ENCODE measurements around the gene ANKRD39. TPM values are rescaled to one million over a fixed set of nuclear protein-coding genes. Genes with fewer than 3 reads are reported as not detected.

The ANKRD39 gene
- total RNA-seq, 1 experiment from 2014 or later: 25.3 TPM

DNA sequence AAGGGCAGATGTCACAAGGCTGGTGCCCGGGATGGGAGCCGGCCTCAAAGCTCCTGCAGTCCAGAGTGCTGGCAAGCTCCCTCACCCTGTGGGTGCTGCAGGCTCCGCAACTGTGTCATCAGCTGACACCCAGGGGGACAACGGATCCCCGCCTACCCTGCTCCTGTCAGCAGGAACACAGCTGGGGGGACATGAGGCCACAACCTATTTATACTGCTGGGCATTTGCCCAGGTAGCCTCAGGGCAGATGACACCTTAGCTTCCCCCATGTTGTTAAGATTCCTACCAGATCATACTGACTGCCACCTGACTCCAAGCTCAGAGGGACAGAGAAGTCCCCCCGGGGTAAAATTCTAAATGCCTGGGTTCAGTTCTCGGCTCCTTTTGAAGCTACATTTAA, 15.2 kb downstream of the ANKRD39 start:
- no peaks in the 10 kb centered on the region for H3K27me3 ChIP-seq (replicated peaks; ENCODE audit: insufficient read depth, low read depth, low read length, poor library complexity)
- ChIA-PET CTCF (no interaction called here), POLR2A (ENCODE audit: low non-redundant PET) (no interaction called here)
- peaks cover 4% of the 10 kb centered on the region for H3K36me3 ChIP-seq (ENCODE audit: insufficient read depth, low read length, poor library complexity, severe bottlenecking)
- no peaks in the 10 kb centered on the region for H3K4me1 ChIP-seq (ENCODE audit: insufficient read depth, low read length, poor library complexity, severe bottlenecking)
- H3K9me3 ChIP-seq (ENCODE audit: low read depth, low read length, poor library complexity, severe bottlenecking): no peaks in the 10 kb centered on the region
- H3K4me3 ChIP-seq (ENCODE audit: low read depth, low read length, poor library complexity, severe bottlenecking): no peak overlapping the region
- no peak for TF ChIP-seq EZH2 (IDR thresholded peaks at IDR 0.05; ENCODE audit: borderline replicate concordance, low read depth, low read length, poor library complexity, severe bottlenecking)
- TF ChIP-seq, protein P1, sequence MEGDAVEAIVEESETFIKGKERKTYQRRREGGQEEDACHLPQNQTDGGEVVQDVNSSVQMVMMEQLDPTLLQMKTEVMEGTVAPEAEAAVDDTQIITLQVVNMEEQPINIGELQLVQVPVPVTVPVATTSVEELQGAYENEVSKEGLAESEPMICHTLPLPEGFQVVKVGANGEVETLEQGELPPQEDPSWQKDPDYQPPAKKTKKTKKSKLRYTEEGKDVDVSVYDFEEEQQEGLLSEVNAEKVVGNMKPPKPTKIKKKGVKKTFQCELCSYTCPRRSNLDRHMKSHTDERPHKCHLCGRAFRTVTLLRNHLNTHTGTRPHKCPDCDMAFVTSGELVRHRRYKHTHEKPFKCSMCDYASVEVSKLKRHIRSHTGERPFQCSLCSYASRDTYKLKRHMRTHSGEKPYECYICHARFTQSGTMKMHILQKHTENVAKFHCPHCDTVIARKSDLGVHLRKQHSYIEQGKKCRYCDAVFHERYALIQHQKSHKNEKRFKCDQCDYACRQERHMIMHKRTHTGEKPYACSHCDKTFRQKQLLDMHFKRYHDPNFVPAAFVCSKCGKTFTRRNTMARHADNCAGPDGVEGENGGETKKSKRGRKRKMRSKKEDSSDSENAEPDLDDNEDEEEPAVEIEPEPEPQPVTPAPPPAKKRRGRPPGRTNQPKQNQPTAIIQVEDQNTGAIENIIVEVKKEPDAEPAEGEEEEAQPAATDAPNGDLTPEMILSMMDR (conservative IDR thresholded peaks at IDR 0.05; ENCODE audit: low read depth, low read length): no peak
- no peak for DNase-seq (ENCODE audit: low spot score)
- no peak overlapping the region for H3K27ac ChIP-seq (ENCODE audit: low read depth, low read length, poor library complexity, severe bottlenecking)
- no TSS peak for BruUV-seq (replicated peaks)
- intact Hi-C loops (cut with micrococcal nuclease; ENCODE audit: unreplicated experiment): no loop called here

DNA sequence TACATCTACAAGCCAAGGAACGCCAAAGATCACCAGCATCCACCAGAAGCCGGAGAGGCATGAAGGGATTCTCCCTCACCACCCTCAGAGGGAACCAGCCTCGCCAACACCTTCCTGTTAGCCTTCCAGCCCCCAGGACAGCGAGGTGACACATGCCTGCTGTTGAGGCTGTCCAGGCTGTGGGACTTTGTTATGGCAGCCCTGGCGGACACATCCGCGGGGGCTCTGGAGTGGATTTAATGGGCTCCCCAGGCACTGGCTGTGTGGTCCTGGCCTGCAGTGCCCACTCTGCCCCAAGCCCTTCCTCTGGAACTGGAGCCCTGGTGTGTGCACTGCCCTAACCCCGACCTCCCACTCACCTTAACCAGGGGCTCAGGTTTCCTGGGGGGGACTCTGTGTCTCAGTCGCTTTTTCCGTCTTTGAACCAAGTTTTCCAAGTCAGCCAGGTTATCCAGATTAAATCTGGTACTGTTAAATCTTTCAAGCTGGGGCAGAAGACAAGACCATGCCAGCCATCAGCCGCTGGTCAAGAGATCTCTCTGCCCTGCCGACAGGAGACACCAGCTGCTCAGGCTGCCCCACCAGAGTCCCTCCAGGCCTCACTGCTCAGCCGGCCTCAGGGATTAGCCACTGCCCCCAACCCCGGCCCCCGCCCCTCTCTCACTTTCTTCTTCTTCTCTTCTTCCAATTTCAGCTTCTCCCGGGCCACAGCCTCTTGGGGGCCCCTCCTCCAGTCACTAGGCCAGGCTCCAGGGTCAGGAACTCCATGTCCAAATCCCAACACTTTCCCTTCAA, 15.9 kb downstream of the ANKRD39 start:
- Histone ChIP-seq H3K27ac (ENCODE audit: low read depth, low read length, poor library complexity, severe bottlenecking) (no peak overlapping the region), H3K27me3 (replicated peaks; ENCODE audit: insufficient read depth, low read depth, low read length, poor library complexity) (no peaks in the 10 kb centered on the region), H3K36me3 (ENCODE audit: insufficient read depth, low read length, poor library complexity, severe bottlenecking) (no peaks in the 10 kb centered on the region), H3K4me3 (ENCODE audit: low read depth, low read length, poor library complexity, severe bottlenecking) (no peak overlapping the region), H3K4me1 (ENCODE audit: insufficient read depth, low read length, poor library complexity, severe bottlenecking) (no peaks in the 10 kb centered on the region), H3K9me3 (ENCODE audit: low read depth, low read length, poor library complexity, severe bottlenecking) (no peaks in the 10 kb centered on the region)
- DNase-seq (ENCODE audit: low spot score): no peak
- TF ChIP-seq, protein P1 (conservative IDR thresholded peaks at IDR 0.05; ENCODE audit: low read depth, low read length): no peak
- no peak for TF ChIP-seq EZH2 (IDR thresholded peaks at IDR 0.05; ENCODE audit: borderline replicate concordance, low read depth, low read length, poor library complexity, severe bottlenecking)
- no TSS peak for BruUV-seq (replicated peaks)
- intact Hi-C loops (cut with micrococcal nuclease; ENCODE audit: unreplicated experiment): no loop called here
- ChIA-PET POLR2A (ENCODE audit: low non-redundant PET) (no interaction called here), CTCF (no interaction called here)

DNA sequence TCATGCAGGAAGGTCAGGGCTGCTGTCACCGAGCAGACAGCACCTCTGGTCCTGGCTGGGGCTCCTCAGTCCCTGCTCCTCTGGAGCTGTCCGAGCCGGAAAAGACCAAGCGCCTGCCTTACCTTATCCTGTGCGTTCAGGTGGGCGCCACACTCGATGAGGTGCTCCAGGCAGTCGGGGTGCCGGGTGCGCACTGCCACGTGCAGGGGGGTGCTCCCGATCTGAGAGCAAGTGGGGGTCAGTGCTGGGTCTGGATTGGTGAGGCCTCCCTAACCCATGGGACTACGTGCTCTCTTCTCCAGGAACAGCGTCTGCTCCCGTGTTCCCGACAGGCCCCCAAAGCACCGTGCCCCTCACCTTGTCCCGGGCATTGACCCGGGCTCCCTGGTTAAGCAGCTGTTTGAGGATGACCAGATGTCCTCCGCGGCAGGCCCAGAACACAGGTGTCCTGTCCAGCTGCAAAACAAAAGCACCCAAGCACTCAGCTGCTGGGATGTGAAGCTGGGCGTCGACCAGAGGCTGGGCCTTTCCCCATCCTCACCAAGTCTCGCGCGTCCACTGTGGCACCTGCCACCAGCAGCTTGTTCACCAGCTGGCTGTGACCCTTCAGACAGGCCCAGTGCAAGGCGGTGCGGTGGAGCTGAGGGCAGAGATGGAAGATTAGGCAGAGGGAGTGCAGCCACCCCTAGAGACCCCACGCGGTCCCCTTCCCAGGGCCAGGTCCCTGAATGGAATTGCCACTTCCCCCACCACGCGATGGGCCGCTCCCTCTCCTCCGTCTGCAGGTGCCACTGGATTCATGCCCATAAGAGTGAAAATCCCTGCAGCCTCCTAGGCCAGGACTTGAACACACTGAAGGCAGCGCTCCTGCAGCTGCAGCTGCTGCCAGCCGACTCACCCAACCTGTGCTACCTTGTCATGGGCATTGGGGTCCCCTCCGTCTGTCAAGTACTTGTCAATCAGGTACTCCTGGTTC, 17.7 kb downstream of the ANKRD39 start:
- Histone ChIP-seq H3K4me3 (ENCODE audit: low read depth, low read length, poor library complexity, severe bottlenecking) (no peak overlapping the region), H3K9me3 (ENCODE audit: low read depth, low read length, poor library complexity, severe bottlenecking) (no peaks in the 10 kb centered on the region), H3K4me1 (ENCODE audit: insufficient read depth, low read length, poor library complexity, severe bottlenecking) (no peaks in the 10 kb centered on the region), H3K27ac (ENCODE audit: low read depth, low read length, poor library complexity, severe bottlenecking) (no peak overlapping the region), H3K27me3 (replicated peaks; ENCODE audit: insufficient read depth, low read depth, low read length, poor library complexity) (no peaks in the 10 kb centered on the region), H3K36me3 (ENCODE audit: insufficient read depth, low read length, poor library complexity, severe bottlenecking) (no peaks in the 10 kb centered on the region)
- no peak for DNase-seq (ENCODE audit: low spot score)
- no TSS peak for BruUV-seq (replicated peaks)
- POLR2A ChIA-PET (ENCODE audit: low non-redundant PET): no interaction called here
- TF ChIP-seq EZH2 (IDR thresholded peaks at IDR 0.05; ENCODE audit: borderline replicate concordance, low read depth, low read length, poor library complexity, severe bottlenecking): no peak
- TF ChIP-seq, protein P1 (conservative IDR thresholded peaks at IDR 0.05; ENCODE audit: low read depth, low read length): no peak
- intact Hi-C loops (cut with micrococcal nuclease; ENCODE audit: unreplicated experiment): no loop called here
- CTCF ChIA-PET: no interaction called here

All from A673 (cell line).